ENCODE results near the gene HIC1.

DNA sequence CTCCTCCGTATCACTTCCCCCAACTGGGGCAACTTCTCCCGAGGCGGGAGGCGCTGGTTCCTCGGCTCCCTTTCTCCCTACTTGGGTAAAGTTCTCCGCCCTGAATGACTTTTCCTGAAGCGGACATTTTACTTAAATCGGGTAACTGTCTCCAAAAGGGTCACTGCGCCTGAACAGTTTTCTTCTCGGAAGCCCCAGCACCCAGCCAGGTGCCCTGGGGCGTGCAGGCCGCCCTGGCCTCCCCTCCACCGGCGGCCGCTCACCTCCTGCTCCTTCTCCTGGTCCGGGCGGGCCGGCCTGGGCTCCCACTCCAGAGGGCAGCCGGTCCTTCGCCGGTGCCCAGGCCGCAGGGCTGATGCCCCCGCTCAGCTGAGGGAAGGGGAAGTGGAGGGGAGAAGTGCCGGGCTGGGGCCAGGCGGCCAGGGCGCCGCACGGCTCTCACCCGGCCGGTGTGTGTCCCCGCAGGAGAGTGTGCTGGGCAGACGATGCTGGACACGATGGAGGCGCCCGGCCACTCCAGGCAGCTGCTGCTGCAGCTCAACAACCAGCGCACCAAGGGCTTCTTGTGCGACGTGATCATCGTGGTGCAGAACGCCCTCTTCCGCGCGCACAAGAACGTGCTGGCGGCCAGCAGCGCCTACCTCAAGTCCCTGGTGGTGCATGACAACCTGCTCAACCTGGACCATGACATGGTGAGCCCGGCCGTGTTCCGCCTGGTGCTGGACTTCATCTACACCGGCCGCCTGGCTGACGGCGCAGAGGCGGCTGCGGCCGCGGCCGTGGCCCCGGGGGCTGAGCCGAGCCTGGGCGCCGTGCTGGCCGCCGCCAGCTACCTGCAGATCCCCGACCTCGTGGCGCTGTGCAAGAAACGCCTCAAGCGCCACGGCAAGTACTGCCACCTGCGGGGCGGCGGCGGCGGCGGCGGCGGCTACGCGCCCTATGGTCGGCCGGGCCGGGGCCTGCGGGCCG, 1.6 kb downstream of the HIC1 start:
- no peak for TF ChIP-seq CTCF (IDR thresholded peaks at IDR 0.05)
- no peak for TF ChIP-seq POLR2A (IDR thresholded peaks at IDR 0.05)
- no peak for TF ChIP-seq POLR2AphosphoS5 (IDR thresholded peaks at IDR 0.05)
